GM18526 (cell line): Measurements from ENCODE around the gene CASP3.

Experiments
- POLR2A ChIP-seq: IDR thresholded peaks from 3 replicates; pipeline ENCODE4 v1.6.1; 2011; ENCODE audit not compliant: insufficient read length; ENCODE audit errors: extremely low read depth

The CASP3 gene

DNA sequence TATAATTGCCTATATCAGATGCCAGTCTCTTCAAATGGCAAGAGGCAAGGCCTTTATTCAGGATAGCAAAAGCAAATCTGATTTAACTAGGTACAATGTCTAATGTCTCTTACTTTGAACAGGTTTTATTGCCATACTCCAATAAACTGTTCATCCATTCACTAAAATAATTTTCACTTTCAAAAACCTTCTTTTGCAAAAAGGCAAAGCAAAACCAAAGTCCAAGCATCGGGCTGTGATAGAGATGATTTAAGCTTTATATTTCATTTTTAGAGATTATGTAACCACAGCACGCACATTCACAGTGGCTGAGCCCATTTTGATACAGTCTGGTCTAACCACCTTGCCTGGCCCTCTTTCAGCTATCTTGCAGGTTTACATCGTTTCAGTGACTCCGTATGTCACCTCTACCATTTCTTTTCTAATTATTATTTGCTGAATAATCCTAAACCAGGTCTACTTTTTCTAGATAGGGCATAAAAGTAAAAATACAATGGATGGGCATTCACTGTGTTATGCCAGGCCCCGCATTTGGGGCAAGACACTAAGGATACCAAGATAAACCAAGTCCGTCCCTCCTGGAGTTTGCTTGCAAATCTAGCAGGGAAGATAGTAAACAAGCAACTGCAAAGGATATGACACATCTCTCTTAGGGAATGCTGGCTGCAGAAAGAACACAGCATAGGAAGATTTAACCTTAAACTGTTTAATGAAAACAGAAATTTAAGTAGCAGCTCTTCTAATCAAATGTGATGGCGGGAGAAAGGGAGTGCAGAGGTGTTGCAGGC lies 1.8 kb downstream of the CASP3 start:
- TF ChIP-seq POLR2A: no peak

DNA sequence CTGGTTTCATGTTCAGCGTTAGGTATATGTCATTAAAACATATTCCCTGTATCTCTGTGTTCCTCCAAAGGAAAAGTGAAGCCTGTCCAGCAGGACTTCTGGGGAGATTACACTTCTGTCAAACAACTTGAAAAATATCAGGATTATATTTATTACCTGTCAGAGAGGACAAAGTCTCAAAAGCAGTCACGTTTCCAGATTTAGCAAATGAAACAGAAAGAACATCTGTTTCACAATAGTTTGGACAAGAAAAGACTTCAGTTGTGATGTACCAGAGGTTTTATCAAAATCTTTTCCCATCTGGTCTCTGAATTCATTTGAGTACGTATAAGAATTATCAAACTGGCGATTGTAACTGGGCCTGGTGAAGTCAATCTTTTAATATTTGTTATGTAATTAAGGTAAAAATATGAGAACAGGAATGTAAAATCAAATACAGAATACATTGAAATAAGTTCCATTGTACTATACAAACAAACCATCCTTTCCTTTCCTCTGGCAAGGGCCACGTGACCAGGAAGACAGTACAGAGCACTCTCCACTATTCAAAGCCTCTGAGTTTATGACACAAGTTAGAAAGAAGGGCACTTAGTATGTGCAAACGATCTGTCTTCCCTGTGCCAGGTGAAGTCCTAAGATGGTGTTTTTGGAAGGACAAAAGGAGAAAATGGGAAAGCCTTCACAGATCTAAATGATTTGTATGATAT lies 3.2 kb downstream of the CASP3 start:
- TF ChIP-seq POLR2A: no peak

DNA sequence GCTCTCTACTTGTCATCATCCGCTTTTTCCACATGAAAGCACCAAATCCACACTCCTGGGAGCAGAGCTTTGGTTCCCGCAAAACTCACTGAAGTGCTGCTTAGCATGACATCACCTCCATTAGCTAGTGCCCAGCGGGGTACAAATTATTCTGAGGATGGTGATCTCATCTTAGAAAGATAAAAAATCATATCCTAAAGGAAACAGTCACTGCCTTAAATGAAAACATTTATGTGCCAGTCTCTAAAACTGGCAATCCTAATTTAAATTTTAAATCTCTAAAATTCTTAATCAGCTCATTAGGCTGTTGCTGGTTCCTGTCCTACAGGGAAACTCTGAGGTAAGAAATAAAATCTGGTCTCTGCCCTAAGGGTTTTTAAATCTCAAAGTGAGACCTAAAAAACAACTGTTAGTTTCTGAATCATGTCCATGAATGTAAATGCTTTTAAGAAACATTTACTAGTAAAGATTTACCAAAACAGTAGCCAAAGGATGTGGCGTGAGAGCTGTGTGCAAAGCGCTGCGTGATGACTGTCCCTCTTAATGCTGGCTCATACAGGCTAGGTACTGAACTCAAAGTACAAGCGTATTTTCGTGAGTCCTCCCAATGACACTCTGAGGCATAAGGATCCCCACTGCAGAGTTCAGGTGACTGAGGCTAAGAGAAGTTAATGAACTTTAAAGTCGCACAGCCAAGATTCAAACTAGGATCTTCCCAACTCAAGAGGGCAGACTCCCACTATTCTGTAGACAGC lies 4.5 kb downstream of the CASP3 start:
- no peak for TF ChIP-seq POLR2A

DNA sequence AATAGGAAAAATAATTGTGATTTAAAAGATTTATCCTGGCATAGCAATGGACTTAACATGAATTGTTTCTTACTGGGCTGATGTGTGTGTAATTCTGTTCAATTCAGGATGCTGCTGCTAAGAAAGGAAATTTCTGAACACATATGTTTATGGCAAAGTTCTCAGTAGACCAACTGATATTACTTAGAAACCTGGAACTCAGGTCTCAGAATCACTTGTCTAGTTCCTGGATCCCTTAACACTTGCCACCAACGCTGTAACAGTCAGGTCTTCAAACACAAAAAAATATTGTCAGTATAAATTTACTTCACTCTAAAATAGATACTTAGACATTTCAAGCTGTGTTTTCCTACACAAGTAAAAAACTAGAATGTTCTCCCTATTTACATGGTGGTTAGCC lies 5.5 kb downstream of the CASP3 start:
- TF ChIP-seq POLR2A: no peak

DNA sequence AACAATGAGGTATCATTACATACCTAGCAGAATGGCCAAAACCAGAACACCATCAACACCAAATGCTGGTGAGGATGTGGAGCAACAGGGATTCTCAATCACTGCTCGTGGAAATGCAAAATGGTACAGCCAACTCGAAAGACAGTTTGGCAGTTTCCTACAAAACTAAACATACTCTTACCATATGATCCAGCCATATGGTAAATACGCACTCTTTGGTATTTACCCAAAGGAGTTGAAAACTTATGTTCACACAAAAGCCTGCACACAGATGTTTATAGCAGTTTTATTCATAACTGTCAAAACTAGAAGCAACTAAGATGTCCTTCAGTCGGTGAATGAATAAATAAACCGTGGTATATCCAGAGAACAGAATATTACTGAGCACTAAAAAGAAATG lies 7.8 kb downstream of the CASP3 start:
- TF ChIP-seq POLR2A: no peak

DNA sequence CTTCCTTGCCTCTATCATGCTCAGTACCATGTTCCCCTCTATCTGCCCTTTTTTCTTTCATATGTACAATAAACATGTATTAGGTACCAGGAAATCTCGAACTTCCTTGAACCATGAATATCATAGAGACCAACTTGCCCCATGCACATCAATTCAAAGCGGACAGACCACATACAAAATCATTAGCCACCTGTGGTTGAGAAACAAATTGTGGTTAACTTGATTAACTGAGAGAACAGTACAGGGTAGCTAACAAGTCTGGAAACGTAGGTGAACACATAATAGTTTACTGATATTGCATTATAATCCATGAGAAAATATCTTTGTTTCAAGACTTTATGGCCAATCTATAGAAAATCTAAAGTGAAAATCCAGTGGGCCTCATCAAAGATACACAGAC lies 8.2 kb downstream of the CASP3 start:
- TF ChIP-seq POLR2A: no peak

DNA sequence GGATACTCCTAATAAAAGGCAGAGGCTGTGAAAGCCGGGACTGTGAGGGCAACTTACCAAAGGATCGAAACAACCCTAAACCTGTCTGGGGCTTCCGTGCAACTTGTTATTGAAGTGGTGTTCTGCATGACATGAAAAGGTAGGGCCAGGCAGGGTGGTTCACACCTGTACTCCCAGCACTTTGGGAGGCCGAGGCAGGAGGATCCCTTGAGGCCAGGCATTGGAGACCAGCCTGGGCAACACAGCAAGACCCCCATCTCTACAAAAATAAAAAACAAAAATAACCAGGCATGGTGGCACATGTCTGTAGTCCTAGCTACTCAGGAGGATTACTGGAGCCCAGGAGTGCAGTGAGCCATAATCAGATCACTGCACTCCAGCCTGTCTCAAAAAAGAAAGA lies 12.3 kb downstream of the CASP3 start:
- TF ChIP-seq POLR2A: no peak

DNA sequence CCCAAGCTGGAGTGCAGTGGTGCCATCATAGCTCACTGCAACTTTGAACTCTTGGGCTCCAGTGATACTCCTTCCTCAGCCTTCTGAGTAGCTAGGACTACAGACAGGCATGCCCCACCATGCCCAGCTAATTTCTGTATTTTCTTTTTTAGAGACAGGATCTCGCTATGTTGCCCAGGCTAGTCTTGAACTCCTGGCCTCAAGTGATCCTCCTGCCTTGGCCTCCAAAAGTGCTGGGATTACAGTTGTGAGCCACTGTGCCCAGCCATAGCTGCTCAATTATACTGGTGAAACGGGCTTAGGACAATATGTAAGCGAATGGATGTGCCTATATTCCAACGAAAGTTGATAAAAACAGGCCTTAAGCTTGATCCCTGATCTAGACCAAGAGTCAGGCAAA lies 13.1 kb downstream of the CASP3 start:
- no peak for TF ChIP-seq POLR2A

DNA sequence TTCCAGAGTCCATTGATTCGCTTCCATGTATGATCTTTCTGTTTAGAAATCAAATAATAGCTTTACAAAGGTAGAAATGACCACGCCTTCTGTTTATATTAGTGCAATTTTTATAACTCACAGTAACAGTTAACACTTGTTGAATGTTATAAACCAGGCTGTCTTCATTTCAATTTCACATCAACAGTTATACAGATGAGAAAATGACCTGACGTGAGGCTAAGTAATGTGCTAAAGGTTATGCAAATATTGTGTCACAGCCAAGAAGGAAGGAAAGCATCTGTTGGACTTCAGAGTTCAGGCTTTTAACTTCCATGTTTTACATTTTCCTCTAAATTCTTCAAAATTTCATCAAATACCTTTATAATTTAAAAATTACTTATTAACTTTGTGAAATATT lies 13.9 kb downstream of the CASP3 start:
- no peak for TF ChIP-seq POLR2A

DNA sequence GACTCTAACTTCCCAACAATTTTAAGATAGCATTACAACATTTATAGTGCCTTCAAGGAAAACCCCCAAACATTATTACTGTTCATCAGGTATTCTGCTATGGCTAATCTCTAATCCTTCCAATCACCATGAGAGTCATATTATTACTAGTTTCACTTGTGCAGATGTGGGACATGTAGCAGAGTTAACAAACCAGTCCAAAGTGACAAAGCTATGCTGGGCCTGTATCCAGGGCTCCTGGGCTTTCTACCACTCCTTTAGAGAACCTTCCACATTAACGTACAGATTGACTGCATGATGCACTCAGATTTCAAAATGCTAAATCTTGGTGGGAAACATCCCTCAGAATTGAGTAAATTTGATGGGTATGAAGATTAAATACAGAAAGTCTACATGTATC lies 16.4 kb downstream of the CASP3 start:
- no peak for TF ChIP-seq POLR2A

DNA sequence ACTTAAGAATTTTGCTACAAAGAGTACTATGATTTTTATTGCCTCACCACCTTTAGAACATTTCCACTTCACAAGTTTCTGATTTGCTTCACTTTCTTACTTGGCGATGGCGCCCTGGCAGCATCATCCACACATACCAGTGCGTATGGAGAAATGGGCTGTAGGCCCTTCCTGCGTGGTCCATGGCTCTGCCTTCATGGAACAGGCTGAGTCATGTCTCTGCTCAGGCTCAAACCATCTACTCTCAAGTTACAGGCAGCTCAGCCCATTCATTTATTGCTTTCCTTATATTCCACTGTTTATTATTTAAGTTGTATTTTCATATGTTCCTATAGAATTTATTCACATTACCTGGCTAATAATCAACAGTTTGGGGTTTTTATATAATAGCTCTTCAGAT lies 21.1 kb downstream of the CASP3 start:
- no peak for TF ChIP-seq POLR2A

DNA sequence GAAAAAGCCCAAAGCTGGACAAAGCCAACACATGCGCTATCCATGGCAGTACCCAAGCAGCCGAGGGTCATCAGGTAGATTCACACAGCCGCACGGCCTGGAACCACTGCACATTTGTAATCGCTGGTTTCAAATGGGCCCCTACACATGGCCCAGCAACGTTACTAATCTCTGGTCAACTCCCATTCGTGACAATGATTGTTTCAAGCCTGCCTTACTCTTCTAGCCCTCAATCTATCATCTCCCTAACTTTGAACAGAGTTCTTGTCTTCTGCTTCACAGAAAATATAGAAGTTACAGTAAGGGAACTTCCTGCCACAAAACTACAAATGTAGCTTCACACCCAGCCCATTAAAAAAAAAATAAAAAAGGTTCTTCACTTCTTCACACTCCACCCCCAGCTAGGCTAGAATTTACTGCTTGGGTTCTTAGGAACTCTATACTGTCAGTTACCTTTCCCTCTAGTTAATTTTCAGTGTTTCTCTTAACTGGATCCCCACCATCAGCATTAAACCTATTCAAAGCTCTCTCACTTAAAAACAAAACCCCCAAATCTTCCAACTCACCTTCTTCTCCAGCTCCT lies 24.2 kb downstream of the CASP3 start:
- TF ChIP-seq POLR2A: no peak

DNA sequence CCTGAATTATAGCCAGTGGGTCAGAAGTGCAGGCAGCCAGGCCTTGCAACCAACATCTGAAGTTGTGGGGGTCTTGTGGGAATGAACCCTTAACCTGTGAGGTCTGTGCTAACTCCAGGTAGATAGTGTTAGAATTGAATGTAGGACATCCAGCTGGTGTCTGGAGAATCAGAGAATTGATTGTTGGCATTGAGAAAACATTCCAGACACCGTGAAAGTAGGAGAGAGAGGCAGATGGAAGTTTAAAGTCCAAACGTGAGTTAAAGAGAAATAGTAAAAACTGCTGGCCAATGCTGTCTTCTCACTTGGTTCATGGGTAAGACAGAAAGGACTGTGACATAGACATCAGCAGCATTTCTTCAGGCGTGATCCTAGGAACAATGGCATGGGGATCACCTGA lies 27.7 kb downstream of the CASP3 start:
- no peak for TF ChIP-seq POLR2A

DNA sequence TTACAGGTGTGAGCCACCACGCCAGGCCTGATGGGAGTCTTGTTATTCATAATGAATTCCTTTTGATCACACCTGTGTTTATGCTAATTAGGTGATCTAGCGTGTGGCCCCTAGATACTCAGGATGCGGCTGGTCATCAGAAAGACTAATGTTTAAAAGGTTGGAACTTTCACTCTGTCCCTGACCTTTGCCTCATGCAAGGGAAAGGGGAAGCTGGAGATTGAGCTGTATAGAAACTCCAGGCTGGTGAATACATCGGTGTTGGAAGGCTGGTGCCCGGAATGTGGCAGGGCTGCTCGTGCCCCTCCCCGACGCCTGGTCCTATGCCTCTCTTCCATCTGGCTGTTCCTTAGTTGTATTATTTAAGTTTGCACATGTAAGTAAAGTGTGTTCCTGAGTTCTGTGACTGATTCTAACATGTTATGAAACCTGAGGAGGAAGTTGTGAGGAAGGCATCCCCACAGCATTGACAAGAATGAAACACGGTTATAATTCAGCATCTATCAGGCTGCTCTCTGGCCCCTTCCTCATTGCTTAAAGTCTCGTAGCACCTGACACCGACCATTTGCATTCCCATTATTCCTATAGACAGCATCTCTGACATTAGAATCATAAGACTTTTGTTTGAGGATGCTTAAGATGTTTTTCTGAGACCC lies 28.9 kb downstream of the CASP3 start:
- TF ChIP-seq POLR2A: no peak

DNA sequence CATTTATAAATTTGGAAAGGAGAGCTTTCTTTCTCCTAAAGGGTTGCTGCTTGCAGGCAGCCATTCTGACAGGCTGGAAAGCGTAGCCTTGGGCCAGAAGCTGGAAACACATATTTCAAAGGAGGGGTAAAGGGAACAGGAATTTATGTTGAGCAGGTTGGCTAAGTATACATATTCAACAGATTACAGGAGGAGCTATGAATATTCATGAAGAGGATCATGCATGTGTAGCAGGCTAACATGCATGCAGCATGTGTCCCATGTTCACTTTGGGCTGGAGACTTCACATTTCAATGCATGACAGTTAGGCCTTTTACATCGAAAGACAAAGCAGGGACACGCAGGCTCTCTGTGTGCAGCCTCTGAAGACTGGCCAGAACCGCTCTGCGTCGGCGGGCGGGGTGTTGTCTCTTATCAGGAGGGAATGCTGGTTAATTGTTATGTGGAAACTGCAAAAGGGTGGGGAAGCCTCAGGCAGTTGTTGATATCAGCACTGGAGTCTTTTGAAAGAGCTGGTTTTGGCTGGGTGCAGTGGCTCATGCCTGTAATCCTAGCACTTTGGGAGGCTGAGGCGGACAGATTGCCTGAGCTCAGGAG lies 31.5 kb downstream of the CASP3 start:
- TF ChIP-seq POLR2A: no peak
